ENCODE data around the gene MLN.
"Not testable (repeated sequence)": the region's sequence is repeated elsewhere in the genome, so short reads cannot be mapped to it uniquely, and the experiment has no call there.

- not testable (repeated sequence) for TF ChIP-seq CTCF, POLR2AphosphoS5, POLR2A (IDR thresholded peaks at IDR 0.05)
Measured at GRCh38 chr6:33832831-33833230, 29.0 kb upstream of the MLN start.
